Tibial artery (tissue), 4 donors: ENCODE measurements around the gene ARMC8.

ENCODE experiments used
- DNase-seq, 2 donors: peaks; one replicate each; pipeline ENCODE4 v3.0.0-alpha.2; 2019
- H3K27ac ChIP-seq, 2 donors: fragments of 200-600 bp; sonication (generic) in 1 of 2; 1 replicate in 1 of 2; 2 replicates in 1 of 2; pipeline ENCODE4 v1.5.1; 2018 to 2019; ENCODE audit warnings: mild to moderate bottlenecking in 1 of 2
- H3K27me3 ChIP-seq, 2 donors: fragments of 200-600 bp; sonication (generic) in 1 of 2; one replicate each; pipeline versions ENCODE4 v1.5.1 to v1.6.0; 2016 to 2019
- H3K36me3 ChIP-seq, 3 donors: fragments of 200-600 bp; sonication (generic) in 2 of 3; one replicate each; pipeline ENCODE4 v1.5.1; 2016 to 2019; ENCODE audit warnings: mild to moderate bottlenecking in 2 of 3
- H3K4me1 ChIP-seq, 4 donors: fragments of 200-600 bp; sonication (generic) in 2 of 4; 1 replicate in 3 of 4; 2 replicates in 1 of 4; pipeline ENCODE4 v1.5.1; 2016 to 2019
- H3K4me3 ChIP-seq, 2 donors: fragments of 200-600 bp; sonication (generic) in 1 of 2; 1 replicate in 1 of 2; 2 replicates in 1 of 2; pipeline ENCODE4 v1.5.1; 2018 to 2019; ENCODE audit warnings: mild to moderate bottlenecking in 2 of 2
- H3K9me3 ChIP-seq, 3 donors: fragments of 200-600 bp; sonication (generic) in 1 of 3; one replicate each; pipeline ENCODE4 v1.5.1; 2016 to 2019
- CTCF ChIP-seq, 2 experiments: fragments of 200-600 bp in 1 of 2; fragments of 450-650 bp in 1 of 2; IDR thresholded peaks; one replicate each; pipeline ENCODE4 v1.5.1; 2017 to 2019; ENCODE audit warnings: antibody characterized with exemption in 2 of 2, mild to moderate bottlenecking in 1 of 2, moderate library complexity in 1 of 2
- intact Hi-C: fragments of 100-400 bp; cut with DNase I; formaldehyde crosslinking; loops from one replicate; pipeline ENCODE4 v1.15.0; 2023; ENCODE audit warnings: low total_unique reads

Gene ARMC8

GRCh38 chr3:138256022-138256421 is 68.9 kb downstream of the ARMC8 start:
- no peak overlapping the region for H3K27ac ChIP-seq
- H3K9me3 ChIP-seq: no peaks in the 10 kb centered on the region
- intact Hi-C loops: no loop called here
- no peak for DNase-seq
- H3K27me3 ChIP-seq: no peaks in the 10 kb centered on the region
- no peak for TF ChIP-seq CTCF (IDR thresholded peaks at IDR 0.05)
- no peaks in the 10 kb centered on the region for H3K4me1 ChIP-seq
- peaks cover 0 to 18% (median 0%) of the 10 kb centered on the region in 3 donors for H3K36me3 ChIP-seq
- no peak overlapping the region for H3K4me3 ChIP-seq

- intact Hi-C loops: no loop called here
- Histone ChIP-seq H3K36me3 (peaks cover 0 to 26% (median 0%) of the 10 kb centered on the region in 3 donors), H3K27me3 (no peaks in the 10 kb centered on the region), H3K9me3 (no peaks in the 10 kb centered on the region), H3K4me3 (no peak overlapping the region), H3K27ac (no peak overlapping the region), H3K4me1 (no peaks in the 10 kb centered on the region)
- no peak for DNase-seq
- no peak for TF ChIP-seq CTCF (IDR thresholded peaks at IDR 0.05)
Observed at GRCh38 chr3:138257986-138258385, 70.9 kb downstream of the ARMC8 start.

- H3K9me3 ChIP-seq: no peaks in the 10 kb centered on the region
- no peak overlapping the region for H3K4me3 ChIP-seq
- no peaks in the 10 kb centered on the region for H3K27me3 ChIP-seq
- intact Hi-C loops: no loop called here
- peaks cover 5 to 38% (median 5%) of the 10 kb centered on the region in 3 donors for H3K36me3 ChIP-seq
- no peak overlapping the region for H3K27ac ChIP-seq
- H3K4me1 ChIP-seq: no peaks in the 10 kb centered on the region
- no peak for DNase-seq
- no peak for TF ChIP-seq CTCF (IDR thresholded peaks at IDR 0.05)
Observed at GRCh38 chr3:138259126-138259525, 72.0 kb downstream of the ARMC8 start.

- Histone ChIP-seq H3K27me3 (no peaks in the 10 kb centered on the region), H3K4me1 (no peaks in the 10 kb centered on the region), H3K27ac (no peak overlapping the region), H3K9me3 (no peaks in the 10 kb centered on the region), H3K36me3 (peaks cover 16 to 53% (median 20%) of the 10 kb centered on the region in 3 donors), H3K4me3 (no peak overlapping the region)
- DNase-seq: no peak
- TF ChIP-seq CTCF (IDR thresholded peaks at IDR 0.05): no peak
- intact Hi-C loops: no loop called here
Observed at GRCh38 chr3:138260611-138261010, 73.5 kb downstream of the ARMC8 start.

- Histone ChIP-seq H3K36me3 (peaks cover 38 to 73% (median 40%) of the 10 kb centered on the region in 3 donors), H3K4me1 (no peaks in the 10 kb centered on the region), H3K4me3 (no peak overlapping the region), H3K27me3 (no peaks in the 10 kb centered on the region), H3K9me3 (no peaks in the 10 kb centered on the region), H3K27ac (no peak overlapping the region)
- TF ChIP-seq CTCF (IDR thresholded peaks at IDR 0.05): no peak
- DNase-seq: no peak
- intact Hi-C loops: no loop called here
Observed at GRCh38 chr3:138263104-138263503, 76.0 kb downstream of the ARMC8 start.

- intact Hi-C loops: no loop called here
- TF ChIP-seq CTCF (IDR thresholded peaks at IDR 0.05): no peak
- Histone ChIP-seq H3K9me3 (no peaks in the 10 kb centered on the region), H3K4me1 (no peaks in the 10 kb centered on the region), H3K36me3 (peaks cover 52 to 80% (median 54%) of the 10 kb centered on the region in 3 donors), H3K4me3 (no peak overlapping the region), H3K27ac (no peak overlapping the region), H3K27me3 (no peaks in the 10 kb centered on the region)
- no peak for DNase-seq
Observed at GRCh38 chr3:138265745-138266144, 78.6 kb downstream of the ARMC8 start.
